HG02981 (cell line): ENCODE measurements around the gene MFAP4.

Source experiments
- ATAC-seq: cut with Tn5 transposase; IDR thresholded peaks from one replicate; pipeline ENCODE4 v1.9.1; 2021; ENCODE audit warnings: mild to moderate bottlenecking, moderate library complexity; ENCODE audit not compliant: unreplicated experiment

The MFAP4 gene

GRCh38 chr17:19386974-19387920 is at the start of gene MFAP4:
Gene MFAP4, minus strand, starts transcription at chr17:19387190. Its CDS starts 35 bp downstream, at chr17:19387155.
- ATAC-seq = no peak

- no peak for ATAC-seq
Measured at GRCh38 chr17:19433727-19434340, 46.8 kb upstream of the MFAP4 start.

GRCh38 chr17:19433255-19433654 is 46.3 kb upstream of the MFAP4 start:
- no peak for ATAC-seq

GRCh38 chr17:19431691-19432090 is 44.7 kb upstream of the MFAP4 start:
- no peak for ATAC-seq

GRCh38 chr17:19426631-19427030 is 39.6 kb upstream of the MFAP4 start:
- no peak for ATAC-seq

GRCh38 chr17:19424934-19425868 is 38.2 kb upstream of the MFAP4 start:
- ATAC-seq = no peak

GRCh38 chr17:19421926-19422325 is 34.9 kb upstream of the MFAP4 start:
- no peak for ATAC-seq

GRCh38 chr17:19421219-19421618 is 34.2 kb upstream of the MFAP4 start:
- no peak for ATAC-seq

- ATAC-seq = no peak
Measured at GRCh38 chr17:19418251-19418992, 31.4 kb upstream of the MFAP4 start.

GRCh38 chr17:19417611-19418010 is 30.6 kb upstream of the MFAP4 start:
- no peak for ATAC-seq

GRCh38 chr17:19415806-19416775 is 29.1 kb upstream of the MFAP4 start:
- no peak for ATAC-seq

GRCh38 chr17:19415311-19415710 is 28.3 kb upstream of the MFAP4 start:
- ATAC-seq = no peak

GRCh38 chr17:19414396-19415280 is 27.6 kb upstream of the MFAP4 start:
- no peak for ATAC-seq

GRCh38 chr17:19413761-19414160 is 26.8 kb upstream of the MFAP4 start:
- ATAC-seq = no peak

GRCh38 chr17:19412984-19413383 is 26.0 kb upstream of the MFAP4 start:
- no peak for ATAC-seq

GRCh38 chr17:19412510-19412909 is 25.5 kb upstream of the MFAP4 start:
- ATAC-seq = no peak

- no peak for ATAC-seq
Measured at GRCh38 chr17:19411631-19412030, 24.6 kb upstream of the MFAP4 start.
